Endometrial microvascular endothelial cells (primary cell): ENCODE measurements around the gene ITGA5. TPM values are rescaled to one million over a fixed set of nuclear protein-coding genes. Genes with fewer than 3 reads are reported as not detected.

Source experiments
- in situ Hi-C: cut with HindIII; loops from 2 replicates; pipeline ENCODE4 v1.10.0; 2017; ENCODE audit warnings: low sequenced_read_pairs, low pct_unique_long_range_greater_than_20kb; ENCODE audit errors: inconsistent ontology term
- total RNA-seq: library from RNA; depleted of rRNA; stranded (reverse); fragments of >200 nt; gene quantifications from one replicate; pipeline ENCODE4 v1.2.3, GENCODE V29; 2015; ENCODE audit errors: inconsistent ontology term

ITGA5 gene
- total RNA-seq, 1 donor from 2014 or later = 1,308 TPM

DNA sequence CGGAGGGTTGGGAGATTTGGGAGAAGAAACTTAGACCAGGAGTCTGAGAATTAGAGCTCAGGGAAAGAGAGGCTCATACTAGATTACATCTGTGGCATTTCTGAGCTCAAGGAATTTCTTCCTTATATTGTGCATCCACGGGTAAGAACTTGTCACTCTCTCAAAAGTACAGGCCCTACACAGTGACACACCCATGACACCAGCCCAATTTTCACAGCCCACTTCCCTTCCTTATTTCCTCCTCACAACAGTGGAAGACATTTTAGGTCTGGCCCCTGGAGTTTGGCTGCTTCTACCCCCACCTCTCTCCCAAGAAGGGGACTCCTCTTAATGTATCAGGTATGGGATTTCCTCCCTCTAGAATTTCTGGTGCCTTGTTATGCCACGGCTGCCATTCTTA is 25.3 kb downstream of the ITGA5 start:
- in situ Hi-C loops = no loop called here

GRCh38 chr12:54393207-54393609 is 25.9 kb downstream of the ITGA5 start:
- in situ Hi-C loops = no loop called here

- in situ Hi-C loops = no loop called here
Measured at GRCh38 chr12:54392485-54393206, 26.4 kb downstream of the ITGA5 start.

GRCh38 chr12:54390668-54391551 is 28.2 kb downstream of the ITGA5 start:
- in situ Hi-C loops = no loop called here

- in situ Hi-C loops = no loop called here
Measured at GRCh38 chr12:54390176-54390667, 28.8 kb downstream of the ITGA5 start.

- in situ Hi-C loops = no loop called here
Measured at GRCh38 chr12:54389607-54390175, 29.4 kb downstream of the ITGA5 start.

GRCh38 chr12:54389134-54389508 is 29.9 kb downstream of the ITGA5 start:
- in situ Hi-C loops = no loop called here

- in situ Hi-C loops = no loop called here
Measured at GRCh38 chr12:54388237-54389133, 30.6 kb downstream of the ITGA5 start.

- in situ Hi-C loops = no loop called here
Measured at GRCh38 chr12:54387114-54387467, 32.0 kb downstream of the ITGA5 start.

DNA sequence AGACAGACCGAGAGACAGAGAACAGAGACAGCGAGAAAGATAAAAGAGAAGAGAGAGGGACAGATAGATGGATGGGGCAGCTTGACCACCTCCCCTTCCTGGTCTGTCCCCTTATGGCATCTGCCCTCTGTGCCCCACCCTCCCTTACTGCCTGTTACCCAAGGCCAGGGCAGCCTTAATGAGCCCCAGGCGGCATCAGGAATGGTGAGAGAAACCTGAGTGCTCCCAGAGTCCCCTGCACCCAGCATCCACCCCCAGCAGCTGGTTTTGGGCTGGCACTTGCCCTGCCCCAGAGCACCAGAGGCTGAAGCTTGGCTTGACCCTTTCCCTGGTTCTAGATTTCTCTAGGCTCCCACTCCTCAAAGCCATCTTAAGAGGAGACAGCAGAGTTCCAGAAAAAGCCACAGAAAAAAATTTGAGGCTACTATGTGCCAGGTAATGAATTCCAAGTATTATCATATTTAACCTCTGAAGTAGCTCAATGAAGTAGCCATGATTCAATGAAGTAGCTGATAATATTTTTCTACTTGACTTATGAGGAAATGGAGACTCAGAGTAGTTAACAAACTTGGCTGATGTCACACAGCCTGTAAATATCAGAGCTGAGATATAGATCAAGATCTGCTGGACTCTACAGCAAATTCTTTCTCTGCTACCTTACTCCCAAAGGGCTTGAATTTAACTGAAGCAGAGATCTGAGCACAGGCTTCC is 32.5 kb downstream of the ITGA5 start:
- in situ Hi-C loops = no loop called here

- in situ Hi-C loops = no loop called here
Measured at GRCh38 chr12:54385251-54385914, 33.7 kb downstream of the ITGA5 start.

GRCh38 chr12:54384591-54385041 is 34.5 kb downstream of the ITGA5 start, which contains the start of gene ZNF385A:
ZNF385A (minus strand) TSS chr12:54384733; CDS start chr12:54384514, 219 bp downstream.
- in situ Hi-C loops = no loop called here

- in situ Hi-C loops = no loop called here
Measured at GRCh38 chr12:54383041-54383609, 35.9 kb downstream of the ITGA5 start.

GRCh38 chr12:54381136-54381535 is 37.9 kb downstream of the ITGA5 start:
- in situ Hi-C loops = no loop called here

GRCh38 chr12:54379398-54380201 is 39.5 kb downstream of the ITGA5 start:
- in situ Hi-C loops = no loop called here

- in situ Hi-C loops = no loop called here
Measured at GRCh38 chr12:54378796-54379397, 40.2 kb downstream of the ITGA5 start.
